Left lung (tissue), 10 donors: ENCODE data around the gene PNLIPRP3. TPM values are rescaled to one million over a fixed set of nuclear protein-coding genes. Genes with fewer than 3 reads are reported as not detected.

Experiments used
- ATAC-seq: fragments of 200-7000 bp; cut with Tn5 transposase; one replicate; pipeline ENCODE4 v1.9.1; 2020; ENCODE audit warnings: moderate library complexity
- DNase-seq, 4 donors: peaks; one replicate each; pipeline ENCODE4 v3.0.0-alpha.2; 2013 to 2020
- H3K27ac ChIP-seq, 2 donors: fragments of 200-600 bp; sonication (generic) in 1 of 2; one replicate each; pipeline versions ENCODE4 v1.5.0 to v1.8.0; 2020 to 2021
- H3K27me3 ChIP-seq, 2 donors: fragments of 200-600 bp; sonication (generic) in 1 of 2; one replicate each; pipeline versions ENCODE4 v1.5.0 to v1.8.0; 2020 to 2021
- H3K36me3 ChIP-seq, 2 donors: fragments of 200-600 bp; sonication (generic) in 1 of 2; one replicate each; pipeline versions ENCODE4 v1.5.0 to v1.8.0; 2020 to 2021
- H3K4me1 ChIP-seq, 2 donors: fragments of 200-600 bp; one replicate each; pipeline ENCODE4 v1.8.0; 2021
- H3K4me3 ChIP-seq, 2 donors: fragments of 200-600 bp; sonication (generic) in 1 of 2; one replicate each; pipeline versions ENCODE4 v1.5.0 to v1.8.0; 2020 to 2021; ENCODE audit warnings: mild to moderate bottlenecking in 1 of 2
- H3K9me3 ChIP-seq, 2 donors: fragments of 200-600 bp; sonication (generic) in 1 of 2; one replicate each; pipeline versions ENCODE4 v1.5.0 to v1.8.0; 2020 to 2021
- CTCF ChIP-seq, 2 donors: fragments of 200-600 bp; sonication (generic) in 1 of 2; IDR thresholded peaks; one replicate each; pipeline versions ENCODE4 v1.5.0 to v1.8.0; 2021; ENCODE audit warnings: antibody characterized with exemption in 2 of 2
- intact Hi-C, 2 donors: fragments of 100-400 bp; cut with DNase I; formaldehyde crosslinking; loops; one replicate each; pipeline versions ENCODE4 v1.11.2 to v1.14.2; 2022
- polyA plus RNA-seq, 6 donors: library from polyadenylated mRNA; unstranded; fragments of 120-200 nt; gene quantifications; one replicate each; pipeline ENCODE4 v1.2.1, GENCODE V29; 2013; ENCODE audit not compliant: insufficient read length in 6 of 6
- total RNA-seq, 2 donors: library from RNA; stranded (reverse); fragmentation: NEBNext Ultra II Directional; extraction: Animal tissue kit (Norgen Biotek cat#: 25700); gene quantifications; one replicate each; pipeline ENCODE4 v1.2.1, GENCODE V29; 2021
- donor health status: DM: no; HTN: yes; CAD: no.
- donor health status: DM: no; HTN: no; CAD: no.

The PNLIPRP3 gene
- total and polyA plus RNA-seq, 8 donors: 0.29 to 0.42 TPM; not detected in 6

- Histone ChIP-seq H3K27ac (no peak overlapping the region), H3K36me3 (no peaks in the 10 kb centered on the region), H3K27me3 (no peaks in the 10 kb centered on the region), H3K9me3 (no peaks in the 10 kb centered on the region), H3K4me1 (no peaks in the 10 kb centered on the region), H3K4me3 (no peak overlapping the region)
- ATAC-seq (no peak), DNase-seq (peak in 1 of 4 donors; percentile 25)
- no peak for TF ChIP-seq CTCF (IDR thresholded peaks at IDR 0.05)
- intact Hi-C loops: no loop called here
Measured at GRCh38 chr10:116395223-116395985, 32.2 kb upstream of the PNLIPRP3 start.

- TF ChIP-seq CTCF (IDR thresholded peaks at IDR 0.05): no peak
- intact Hi-C loops: no loop called here
- Histone ChIP-seq H3K27ac (no peak overlapping the region), H3K27me3 (no peaks in the 10 kb centered on the region), H3K36me3 (no peaks in the 10 kb centered on the region), H3K9me3 (no peaks in the 10 kb centered on the region), H3K4me1 (no peaks in the 10 kb centered on the region), H3K4me3 (no peak overlapping the region)
- ATAC-seq: no peak
- DNase-seq: no peak
Measured at GRCh38 chr10:116398224-116398623, 29.4 kb upstream of the PNLIPRP3 start.

GRCh38 chr10:116402858-116403257 is 24.8 kb upstream of the PNLIPRP3 start:
- TF ChIP-seq CTCF (IDR thresholded peaks at IDR 0.05): no peak
- Histone ChIP-seq H3K9me3 (no peaks in the 10 kb centered on the region), H3K4me3 (no peak overlapping the region), H3K27ac (no peak overlapping the region), H3K4me1 (no peaks in the 10 kb centered on the region), H3K27me3 (no peaks in the 10 kb centered on the region), H3K36me3 (no peaks in the 10 kb centered on the region)
- no peak for DNase-seq
- ATAC-seq: no peak
- intact Hi-C loops: no loop called here

GRCh38 chr10:116403740-116404250 is 23.9 kb upstream of the PNLIPRP3 start:
- Histone ChIP-seq H3K27ac (no peak overlapping the region), H3K36me3 (no peaks in the 10 kb centered on the region), H3K4me1 (no peaks in the 10 kb centered on the region), H3K9me3 (no peaks in the 10 kb centered on the region), H3K27me3 (no peaks in the 10 kb centered on the region), H3K4me3 (no peak overlapping the region)
- ATAC-seq (no peak), DNase-seq (no peak)
- intact Hi-C loops: no loop called here
- TF ChIP-seq CTCF (IDR thresholded peaks at IDR 0.05): no peak

- H3K27me3 ChIP-seq: no peaks in the 10 kb centered on the region
- DNase-seq (no peak), ATAC-seq (no peak)
- H3K4me3 ChIP-seq: no peak overlapping the region
- no peaks in the 10 kb centered on the region for H3K9me3 ChIP-seq
- no peaks in the 10 kb centered on the region for H3K4me1 ChIP-seq
- no peaks in the 10 kb centered on the region for H3K36me3 ChIP-seq
- H3K27ac ChIP-seq: no peak overlapping the region
- intact Hi-C loops: no loop called here
- no peak for TF ChIP-seq CTCF (IDR thresholded peaks at IDR 0.05)
Measured at GRCh38 chr10:116408719-116409118, 18.9 kb upstream of the PNLIPRP3 start.
